Measurements from ENCODE around the gene LILRA2.
"Not testable (repeated sequence)": the region's sequence is repeated elsewhere in the genome, so short reads cannot be mapped to it uniquely, and the experiment has no call there.

DNA sequence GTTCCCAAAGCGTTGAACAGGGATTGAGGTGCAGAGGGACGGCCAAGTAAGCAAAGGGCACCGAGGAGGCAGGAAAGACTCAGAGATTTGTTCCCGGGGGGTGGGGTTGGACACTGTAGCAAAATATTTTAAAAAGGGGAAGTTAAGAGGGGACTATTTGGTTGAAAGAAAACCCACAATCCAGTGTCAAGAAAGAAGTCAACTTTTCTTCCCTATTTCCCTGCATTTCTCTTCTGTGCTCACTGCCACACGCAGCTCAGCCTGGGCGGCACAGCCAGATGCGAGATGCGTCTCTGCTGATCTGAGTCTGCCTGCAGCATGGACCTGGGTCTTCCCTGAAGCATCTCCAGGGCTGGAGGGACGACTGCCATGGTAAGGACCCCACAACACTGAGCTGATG lies 56.7 kb downstream of the LILRA2 start, which contains the start of gene LILRB1:
- TF ChIP-seq, protein P1, sequence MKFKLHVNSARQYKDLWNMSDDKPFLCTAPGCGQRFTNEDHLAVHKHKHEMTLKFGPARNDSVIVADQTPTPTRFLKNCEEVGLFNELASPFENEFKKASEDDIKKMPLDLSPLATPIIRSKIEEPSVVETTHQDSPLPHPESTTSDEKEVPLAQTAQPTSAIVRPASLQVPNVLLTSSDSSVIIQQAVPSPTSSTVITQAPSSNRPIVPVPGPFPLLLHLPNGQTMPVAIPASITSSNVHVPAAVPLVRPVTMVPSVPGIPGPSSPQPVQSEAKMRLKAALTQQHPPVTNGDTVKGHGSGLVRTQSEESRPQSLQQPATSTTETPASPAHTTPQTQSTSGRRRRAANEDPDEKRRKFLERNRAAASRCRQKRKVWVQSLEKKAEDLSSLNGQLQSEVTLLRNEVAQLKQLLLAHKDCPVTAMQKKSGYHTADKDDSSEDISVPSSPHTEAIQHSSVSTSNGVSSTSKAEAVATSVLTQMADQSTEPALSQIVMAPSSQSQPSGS (IDR thresholded peaks at IDR 0.05; ENCODE audit: low read length), result not testable (repeated sequence)
- TF ChIP-seq YY1 (IDR thresholded peaks at IDR 0.05; ENCODE audit: low read depth, low read length); RAD21 (IDR thresholded peaks at IDR 0.05; ENCODE audit: insufficient read depth, low read depth, low read length); CREB1 (IDR thresholded peaks at IDR 0.05; ENCODE audit: low read depth); PAX8 (IDR thresholded peaks at IDR 0.05); FOS (IDR thresholded peaks at IDR 0.05; ENCODE audit: borderline replicate concordance, extremely low read depth, insufficient read length); POLR2A (IDR thresholded peaks at IDR 0.05; ENCODE audit: low read depth, low read length); TCF12 (IDR thresholded peaks at IDR 0.05; ENCODE audit: low read depth, low read length); CEBPB (IDR thresholded peaks at IDR 0.05; ENCODE audit: borderline replicate concordance in 1 of 2, low read depth in 2 of 2, low read length in 2 of 2): not testable (repeated sequence)
- TF ChIP-seq, protein P2, sequence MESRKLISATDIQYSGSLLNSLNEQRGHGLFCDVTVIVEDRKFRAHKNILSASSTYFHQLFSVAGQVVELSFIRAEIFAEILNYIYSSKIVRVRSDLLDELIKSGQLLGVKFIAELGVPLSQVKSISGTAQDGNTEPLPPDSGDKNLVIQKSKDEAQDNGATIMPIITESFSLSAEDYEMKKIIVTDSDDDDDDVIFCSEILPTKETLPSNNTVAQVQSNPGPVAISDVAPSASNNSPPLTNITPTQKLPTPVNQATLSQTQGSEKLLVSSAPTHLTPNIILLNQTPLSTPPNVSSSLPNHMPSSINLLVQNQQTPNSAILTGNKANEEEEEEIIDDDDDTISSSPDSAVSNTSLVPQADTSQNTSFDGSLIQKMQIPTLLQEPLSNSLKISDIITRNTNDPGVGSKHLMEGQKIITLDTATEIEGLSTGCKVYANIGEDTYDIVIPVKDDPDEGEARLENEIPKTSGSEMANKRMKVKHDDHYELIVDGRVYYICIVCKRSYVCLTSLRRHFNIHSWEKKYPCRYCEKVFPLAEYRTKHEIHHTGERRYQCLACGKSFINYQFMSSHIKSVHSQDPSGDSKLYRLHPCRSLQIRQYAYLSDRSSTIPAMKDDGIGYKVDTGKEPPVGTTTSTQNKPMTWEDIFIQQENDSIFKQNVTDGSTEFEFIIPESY (IDR thresholded peaks at IDR 0.05), result not testable (repeated sequence)
- TF ChIP-seq, protein P3, sequence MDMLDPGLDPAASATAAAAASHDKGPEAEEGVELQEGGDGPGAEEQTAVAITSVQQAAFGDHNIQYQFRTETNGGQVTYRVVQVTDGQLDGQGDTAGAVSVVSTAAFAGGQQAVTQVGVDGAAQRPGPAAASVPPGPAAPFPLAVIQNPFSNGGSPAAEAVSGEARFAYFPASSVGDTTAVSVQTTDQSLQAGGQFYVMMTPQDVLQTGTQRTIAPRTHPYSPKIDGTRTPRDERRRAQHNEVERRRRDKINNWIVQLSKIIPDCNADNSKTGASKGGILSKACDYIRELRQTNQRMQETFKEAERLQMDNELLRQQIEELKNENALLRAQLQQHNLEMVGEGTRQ (IDR thresholded peaks at IDR 0.05; ENCODE audit: borderline replicate concordance, low read depth, low read length), result not testable (repeated sequence)
- TF ChIP-seq, protein P4, sequence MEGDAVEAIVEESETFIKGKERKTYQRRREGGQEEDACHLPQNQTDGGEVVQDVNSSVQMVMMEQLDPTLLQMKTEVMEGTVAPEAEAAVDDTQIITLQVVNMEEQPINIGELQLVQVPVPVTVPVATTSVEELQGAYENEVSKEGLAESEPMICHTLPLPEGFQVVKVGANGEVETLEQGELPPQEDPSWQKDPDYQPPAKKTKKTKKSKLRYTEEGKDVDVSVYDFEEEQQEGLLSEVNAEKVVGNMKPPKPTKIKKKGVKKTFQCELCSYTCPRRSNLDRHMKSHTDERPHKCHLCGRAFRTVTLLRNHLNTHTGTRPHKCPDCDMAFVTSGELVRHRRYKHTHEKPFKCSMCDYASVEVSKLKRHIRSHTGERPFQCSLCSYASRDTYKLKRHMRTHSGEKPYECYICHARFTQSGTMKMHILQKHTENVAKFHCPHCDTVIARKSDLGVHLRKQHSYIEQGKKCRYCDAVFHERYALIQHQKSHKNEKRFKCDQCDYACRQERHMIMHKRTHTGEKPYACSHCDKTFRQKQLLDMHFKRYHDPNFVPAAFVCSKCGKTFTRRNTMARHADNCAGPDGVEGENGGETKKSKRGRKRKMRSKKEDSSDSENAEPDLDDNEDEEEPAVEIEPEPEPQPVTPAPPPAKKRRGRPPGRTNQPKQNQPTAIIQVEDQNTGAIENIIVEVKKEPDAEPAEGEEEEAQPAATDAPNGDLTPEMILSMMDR (IDR thresholded peaks at IDR 0.05 in 2 of 3, conservative IDR thresholded peaks at IDR 0.05 in 1 of 3; ENCODE audit: control insufficient read depth in 2 of 3, extremely low read depth in 1 of 3, insufficient read depth in 1 of 3, low read depth in 3 of 3, low read length in 3 of 3), result not testable (repeated sequence)
- TF ChIP-seq, protein P5, sequence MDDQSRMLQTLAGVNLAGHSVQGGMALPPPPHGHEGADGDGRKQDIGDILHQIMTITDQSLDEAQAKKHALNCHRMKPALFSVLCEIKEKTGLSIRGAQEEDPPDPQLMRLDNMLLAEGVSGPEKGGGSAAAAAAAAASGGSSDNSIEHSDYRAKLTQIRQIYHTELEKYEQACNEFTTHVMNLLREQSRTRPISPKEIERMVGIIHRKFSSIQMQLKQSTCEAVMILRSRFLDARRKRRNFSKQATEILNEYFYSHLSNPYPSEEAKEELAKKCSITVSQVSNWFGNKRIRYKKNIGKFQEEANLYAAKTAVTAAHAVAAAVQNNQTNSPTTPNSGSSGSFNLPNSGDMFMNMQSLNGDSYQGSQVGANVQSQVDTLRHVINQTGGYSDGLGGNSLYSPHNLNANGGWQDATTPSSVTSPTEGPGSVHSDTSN (IDR thresholded peaks at IDR 0.05; ENCODE audit: insufficient replicate concordance, low read depth, low read length), result not testable (repeated sequence)

Measured in GM12878 (cell line).